Calu3 (cell line): ENCODE data around the gene ACVR1B. TPM values are rescaled to one million over a fixed set of nuclear protein-coding genes. Genes with fewer than 3 reads are reported as not detected.

Source experiments
- BruUV-seq: library from RNA; stranded (reverse); fragments of 400-500 nt; replicated peaks from 2 replicates; lab custom pipeline; 2021; lab: Mats Ljungman, UMichigan
- CTCF ChIA-PET: fragments of 300-600 bp; sonication (Branson Sonifier 250); formaldehyde crosslinking; loops from one replicate; lab custom pipeline; 2022; ENCODE audit warnings: antibody characterized with exemption; lab: Charles Lee
- DNase-seq: peaks from one replicate; pipeline ENCODE4 v3.0.0; 2022
- H3K27ac Mint-ChIP-seq: one replicate; pipeline ENCODE4 v1.8.0; 2022; ENCODE audit warnings: mixed read lengths; ENCODE audit not compliant: unreplicated experiment
- H3K27me3 Mint-ChIP-seq: one replicate; pipeline ENCODE4 v1.8.0; 2022; ENCODE audit warnings: mixed read lengths; ENCODE audit not compliant: unreplicated experiment
- H3K36me3 Mint-ChIP-seq: one replicate; pipeline ENCODE4 v1.8.0; 2022; ENCODE audit warnings: mild to moderate bottlenecking, moderate library complexity, mixed read lengths; ENCODE audit not compliant: insufficient read depth, unreplicated experiment
- H3K4me1 Mint-ChIP-seq: one replicate; pipeline ENCODE4 v1.8.0; 2022; ENCODE audit warnings: mild to moderate bottlenecking, low read depth, mixed read lengths; ENCODE audit not compliant: unreplicated experiment
- H3K4me3 Mint-ChIP-seq: one replicate; pipeline ENCODE4 v1.8.0; 2022; ENCODE audit warnings: mild to moderate bottlenecking, low read depth, moderate library complexity, mixed read lengths; ENCODE audit not compliant: unreplicated experiment
- H3K9me3 Mint-ChIP-seq: one replicate; pipeline ENCODE4 v1.8.0; 2022; ENCODE audit warnings: low read depth, mixed read lengths; ENCODE audit not compliant: unreplicated experiment
- CTCF ChIP-seq: fragments of 200-600 bp; IDR thresholded peaks from one replicate; pipeline ENCODE4 v1.8.0; 2022; ENCODE audit warnings: antibody characterized with exemption; ENCODE audit not compliant: unreplicated experiment
- intact Hi-C: fragments of 100-400 bp; cut with micrococcal nuclease; formaldehyde crosslinking; loops from one replicate; pipeline ENCODE4 v1.10.0; 2022; ENCODE audit not compliant: unreplicated experiment
- total RNA-seq: library from RNA; stranded (reverse); gene quantifications from 2 replicates; pipeline ENCODE4 v1.2.3, GENCODE V29; 2022

The ACVR1B gene
- total RNA-seq, 1 experiment from 2014 or later: 16.3 TPM

DNA sequence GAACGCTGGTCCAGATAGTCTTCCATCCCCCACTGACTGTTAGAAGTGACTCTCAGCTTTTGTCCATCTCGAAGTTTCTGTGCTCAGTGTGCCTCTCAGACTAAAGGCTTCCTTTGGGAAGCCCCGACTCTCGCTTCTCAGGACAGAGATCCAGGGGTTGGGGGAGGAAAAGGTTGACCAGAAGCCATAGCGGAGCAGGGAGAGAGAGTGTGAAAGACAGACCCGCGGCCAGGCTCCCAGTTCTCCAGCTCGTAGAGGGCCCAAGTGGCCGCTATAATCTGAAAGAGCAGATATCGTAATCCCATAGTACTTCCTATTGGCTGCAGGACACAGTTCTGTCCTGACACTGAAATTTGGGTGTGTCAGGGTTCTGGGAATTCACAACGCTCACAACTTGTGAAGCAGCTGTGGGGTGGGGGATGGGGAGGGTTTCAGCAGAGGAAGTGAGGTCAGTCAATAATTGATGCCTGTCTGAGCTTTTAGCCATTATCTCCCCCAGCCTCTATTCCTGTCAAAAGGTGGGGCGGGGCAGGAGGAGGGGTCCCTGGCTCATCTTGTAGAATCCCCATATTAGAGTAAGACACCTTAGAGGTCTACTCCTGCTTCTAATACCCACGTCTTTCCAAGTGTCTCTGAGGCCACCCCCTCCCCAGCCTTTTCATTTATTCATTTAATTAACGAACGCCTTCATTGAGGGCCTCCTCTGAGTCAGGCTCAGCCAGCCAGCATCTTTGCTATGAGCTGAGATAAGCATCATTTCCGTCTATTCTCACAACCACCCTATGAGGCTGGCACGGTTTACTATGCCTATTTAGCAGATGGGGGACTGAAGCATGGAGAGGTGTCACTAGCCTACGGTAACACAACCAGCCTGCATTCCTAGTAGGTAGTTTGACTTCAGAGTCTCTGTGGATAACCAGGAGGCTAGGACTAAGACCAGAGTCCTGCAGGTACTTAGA lies 45.7 kb upstream of the ACVR1B start:
- H3K4me1 Mint-ChIP-seq: no peaks in the 10 kb centered on the region
- no peak overlapping the region for H3K4me3 Mint-ChIP-seq
- H3K36me3 Mint-ChIP-seq: no peaks in the 10 kb centered on the region
- TF ChIP-seq CTCF: no peak
- BruUV-seq: no TSS peak
- CTCF ChIA-PET: no interaction called here
- no peak for DNase-seq
- intact Hi-C loops: no loop called here
- no peak overlapping the region for H3K27ac Mint-ChIP-seq
- no peaks in the 10 kb centered on the region for H3K9me3 Mint-ChIP-seq
- peaks cover 38% of the 10 kb centered on the region for H3K27me3 Mint-ChIP-seq

DNA sequence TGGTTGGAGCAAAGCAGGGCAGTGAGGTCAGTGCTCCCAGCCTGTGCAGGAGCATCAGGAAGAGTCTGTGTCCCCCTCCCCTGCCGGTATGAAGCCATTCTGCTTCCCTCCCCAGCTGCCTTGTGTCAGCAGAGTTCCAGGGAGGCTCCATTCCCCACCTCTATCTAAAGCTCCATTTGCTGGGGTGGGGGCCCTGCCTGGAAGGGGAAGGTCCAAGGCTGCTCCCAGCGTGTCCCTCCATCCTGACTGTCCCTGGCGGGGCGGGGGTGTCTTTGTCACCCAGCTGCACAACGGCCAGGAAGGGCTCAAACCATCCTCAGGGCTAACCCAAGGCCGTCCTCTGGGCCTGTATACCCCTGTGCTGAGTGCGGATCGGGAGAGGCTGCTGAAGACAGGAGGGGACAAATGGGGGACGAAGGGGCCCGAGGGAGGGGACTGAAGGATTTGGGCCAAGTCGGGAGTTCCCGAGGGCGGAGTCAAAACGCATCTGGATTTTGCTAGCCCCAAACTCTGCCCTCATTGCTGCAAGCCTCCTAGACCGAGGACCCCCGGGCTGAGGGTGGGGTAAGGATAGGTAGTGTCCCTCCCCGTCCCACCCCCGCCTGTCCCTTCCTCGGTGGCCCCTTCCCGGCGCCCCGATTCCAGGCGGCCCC lies 44.9 kb upstream of the ACVR1B start:
- intact Hi-C loops: no loop called here
- no peak for TF ChIP-seq CTCF
- Mint-ChIP-seq H3K36me3 (no peaks in the 10 kb centered on the region), H3K9me3 (no peaks in the 10 kb centered on the region), H3K4me1 (no peaks in the 10 kb centered on the region), H3K4me3 (no peak overlapping the region), H3K27ac (no peak overlapping the region), H3K27me3 (peaks cover 45% of the 10 kb centered on the region)
- CTCF ChIA-PET: interaction anchor here (0.6 kb wide), 1 partner anchor 395 kb away, joined by 8 read pairs; no protein-coding TSS in a partner anchor
- no peak for DNase-seq
- no TSS peak for BruUV-seq

DNA sequence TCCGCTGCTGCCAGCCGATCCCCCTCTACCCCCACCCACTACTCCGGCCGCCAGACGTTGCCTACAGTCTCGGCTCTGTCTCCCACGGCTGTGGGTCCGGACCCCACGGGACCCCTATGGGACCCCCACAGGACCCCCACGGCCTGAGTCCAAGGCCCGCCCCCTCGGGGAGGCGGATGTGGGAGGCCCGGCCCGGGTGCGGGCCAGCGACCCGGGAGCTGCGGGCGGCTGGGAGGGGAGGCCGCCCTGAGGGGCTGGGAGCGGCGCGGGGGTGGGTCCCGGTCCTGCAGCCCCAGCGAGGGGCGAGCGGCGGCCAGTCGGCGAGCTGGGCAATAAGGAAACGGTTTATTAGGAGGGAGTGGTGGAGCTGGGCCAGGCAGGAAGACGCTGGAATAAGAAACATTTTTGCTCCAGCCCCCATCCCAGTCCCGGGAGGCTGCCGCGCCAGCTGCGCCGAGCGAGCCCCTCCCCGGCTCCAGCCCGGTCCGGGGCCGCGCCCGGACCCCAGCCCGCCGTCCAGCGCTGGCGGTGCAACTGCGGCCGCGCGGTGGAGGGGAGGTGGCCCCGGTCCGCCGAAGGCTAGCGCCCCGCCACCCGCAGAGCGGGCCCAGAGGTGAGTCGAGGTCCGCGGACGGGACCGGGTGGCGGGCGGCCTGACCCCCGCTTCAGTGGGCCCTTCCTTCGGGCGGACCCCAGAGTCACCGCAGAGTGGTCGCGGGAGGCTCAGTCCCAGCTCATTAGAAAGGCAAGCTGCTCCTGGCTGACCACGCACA lies 44.2 kb upstream of the ACVR1B start, which contains the start of gene ACVRL1:
Gene ACVRL1, plus strand, starts transcription at position 422 of the 773 bp plus-strand sequence. CDS start 4,971 bp downstream, outside the sequence.
- H3K27me3 Mint-ChIP-seq: peaks cover 52% of the 10 kb centered on the region
- BruUV-seq: no TSS peak
- H3K36me3 Mint-ChIP-seq: no peaks in the 10 kb centered on the region
- H3K4me1 Mint-ChIP-seq: no peaks in the 10 kb centered on the region
- CTCF ChIA-PET: interaction anchor here (0.6 kb wide), 1 partner anchor 396 kb away, joined by 8 read pairs; no protein-coding TSS in a partner anchor
- H3K27ac Mint-ChIP-seq: no peak within 1 kb of the TSS
- DNase-seq: no peak
- no peak for TF ChIP-seq CTCF
- H3K4me3 Mint-ChIP-seq: no peak within 1 kb of the TSS
- no peaks in the 10 kb centered on the region for H3K9me3 Mint-ChIP-seq
- intact Hi-C loops: no loop called here

DNA sequence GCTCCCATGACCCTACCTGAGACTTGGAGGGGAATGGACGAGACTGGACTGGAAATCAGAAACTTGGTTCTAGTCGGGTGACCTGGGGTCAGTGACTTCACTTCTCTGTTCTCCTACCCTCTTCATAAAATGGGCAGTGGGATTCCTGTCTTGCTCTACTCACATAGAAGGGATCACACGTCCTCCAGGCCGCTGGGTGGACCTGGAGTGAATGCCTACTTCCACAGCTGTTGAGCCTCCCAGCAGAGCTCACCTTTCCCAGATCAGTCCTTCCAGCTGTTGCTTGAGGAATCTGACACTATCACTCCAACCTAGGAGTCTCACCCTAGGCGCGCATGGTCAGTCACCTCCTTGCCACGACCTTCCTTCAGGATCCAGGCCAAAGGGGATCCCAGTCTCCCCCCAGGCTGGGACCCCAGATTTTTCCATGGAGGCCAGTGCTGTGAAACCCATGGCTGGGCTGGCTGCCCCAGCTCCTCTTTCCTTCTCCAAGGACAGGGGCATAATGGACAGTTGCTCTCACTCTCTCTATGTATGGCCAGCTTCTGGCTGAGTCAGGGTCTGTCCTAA lies 43.6 kb upstream of the ACVR1B start:
- DNase-seq: no peak
- Mint-ChIP-seq H3K36me3 (no peaks in the 10 kb centered on the region), H3K27ac (no peak overlapping the region), H3K4me3 (no peak overlapping the region), H3K9me3 (no peaks in the 10 kb centered on the region), H3K4me1 (no peaks in the 10 kb centered on the region), H3K27me3 (peaks cover 57% of the 10 kb centered on the region)
- no peak for TF ChIP-seq CTCF
- CTCF ChIA-PET: no interaction called here
- intact Hi-C loops: no loop called here
- no TSS peak for BruUV-seq
